ENCODE data around the gene ZNF175. TPM values are rescaled to one million over a fixed set of nuclear protein-coding genes. Genes with fewer than 3 reads are reported as not detected.

Gene ZNF175
- total and polyA plus RNA-seq, 10 of the 15 experiments (the other 5 are each of a cell fraction or from before 2014, with no cell fraction given): 1.5 to 12.0 (median 4.1) TPM

DNA sequence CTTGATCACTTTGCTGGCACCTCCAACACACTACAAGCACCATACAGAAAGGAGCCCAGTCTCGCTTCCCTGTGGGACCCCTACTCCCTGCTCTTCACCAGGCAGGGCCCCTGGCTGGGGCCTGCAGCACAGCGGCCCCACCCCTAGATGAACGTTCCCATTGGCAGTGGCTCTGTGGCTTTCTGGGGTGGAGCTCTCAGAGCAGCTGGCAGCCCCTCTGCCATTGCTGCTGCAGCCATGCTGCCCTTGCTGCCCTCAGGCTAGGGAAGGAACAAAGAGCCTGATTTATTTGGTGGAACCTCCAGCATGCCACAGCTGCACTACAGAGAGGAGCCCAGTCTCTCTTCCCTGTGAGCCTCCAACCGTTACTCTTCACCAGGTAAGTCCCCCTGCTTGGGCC, 45.4 kb upstream of the ZNF175 start:
- no peak for ATAC-seq

DNA sequence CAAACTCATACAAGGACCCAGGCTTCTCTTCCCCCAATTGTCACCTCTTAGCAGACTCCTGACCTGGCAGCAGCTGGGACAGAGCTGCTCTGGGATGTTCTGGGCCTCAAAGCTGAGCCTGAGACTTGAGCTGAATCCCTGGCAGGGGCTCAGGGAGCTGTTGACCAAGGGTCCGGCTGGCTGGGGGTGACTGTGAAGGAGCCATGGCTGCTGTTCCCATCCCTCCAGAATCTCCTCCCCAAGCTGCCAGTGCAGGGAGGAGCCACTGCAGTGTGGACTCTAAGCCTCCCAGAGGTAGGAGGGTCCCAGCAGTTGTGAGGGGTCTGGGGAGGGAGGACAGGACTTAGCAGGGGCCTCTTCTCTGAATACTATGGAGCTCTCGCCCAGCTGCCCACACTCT, 41.8 kb upstream of the ZNF175 start:
- no peak overlapping the region for H3K27ac ChIP-seq (ENCODE audit: control insufficient read depth, insufficient read depth)
- SMC1A ChIA-PET (ENCODE audit: uncharacterized antibody, unreplicated experiment): interaction anchor here (0.6 to 0.9 kb wide), 2 partner anchors 112 to 420 kb away, joined by 3 read pairs; partner anchors contain the start of gene SIGLEC10
- no peak overlapping the region for H3K4me2 ChIP-seq (ENCODE audit: control insufficient read depth, insufficient read depth)
- 84% methylated on average over 2 of the region's 2 CpGs for WGBS (ENCODE audit: insufficient coverage, insufficient replicate concordance, low lambda C conversion rate, missing lambda C conversion rate)
- peaks cover 11% of the 10 kb centered on the region for H3K4me1 ChIP-seq (ENCODE audit: control insufficient read depth, insufficient read depth, low read length)
- POLR2A ChIA-PET: no interaction called here
- H3K4me3 ChIP-seq: no peak overlapping the region
- H4K20me1 ChIP-seq (ENCODE audit: control insufficient read depth, insufficient read depth): no peaks in the 10 kb centered on the region
- FAIRE-seq (no peak), ATAC-seq (no peak), DNase-seq (ENCODE audit: low read depth, low spot score) (no peak)
- H3K79me2 ChIP-seq (ENCODE audit: control insufficient read depth, insufficient read depth, low read length): no peaks in the 10 kb centered on the region
- H3K9ac ChIP-seq (ENCODE audit: control insufficient read depth, insufficient read depth, low read length): no peak overlapping the region
- BruUV-seq (replicated peaks): no TSS peak
- RAD21 ChIA-PET (ENCODE audit: unreplicated experiment): no interaction called here
- in situ Hi-C loops (cut with MboI): no loop called here
- H3K9me3 ChIP-seq (replicated peaks; ENCODE audit: control insufficient read depth, insufficient read depth, low read length): no peaks in the 10 kb centered on the region
- H3K27me3 ChIP-seq (replicated peaks in 1 of 2; ENCODE audit: control insufficient read depth in 2 of 2, insufficient read depth in 2 of 2, low read length in 1 of 2): no peaks in the 10 kb centered on the region; a peak in 1 of 4 replicates
- no peak overlapping the region for H2AFZ ChIP-seq (ENCODE audit: control insufficient read depth, low read depth, low read length)
- intact Hi-C loops (cut with micrococcal nuclease; ENCODE audit: unreplicated experiment): no loop called here
- H3K36me3 ChIP-seq (ENCODE audit: control insufficient read depth in 2 of 2, insufficient read depth in 2 of 2, low read length in 1 of 2): no peaks in the 10 kb centered on the region
- CTCF ChIA-PET: interaction anchor here (1.4 kb wide), 1 partner anchor 14 kb away, joined by 6 read pairs; no protein-coding TSS in a partner anchor
- TF ChIP-seq HCFC1 (IDR thresholded peaks at IDR 0.05; ENCODE audit: low read length) (no peak), ZBTB11 (CRISPR knock-in tag; IDR thresholded peaks at IDR 0.05) (no peak), PML (IDR thresholded peaks at IDR 0.05; ENCODE audit: low read length) (no peak), ZNF622 (IDR thresholded peaks at IDR 0.05) (no peak), DPF2 (IDR thresholded peaks at IDR 0.05) (no peak), EZH2 (IDR thresholded peaks at IDR 0.05; ENCODE audit: borderline replicate concordance, control insufficient read depth, low read depth, low read length) (no peak), MYB (IDR thresholded peaks at IDR 0.05; ENCODE audit: borderline replicate concordance, low read depth, low read length) (no peak), SRF (IDR thresholded peaks at IDR 0.05; ENCODE audit: low read depth in 2 of 2, low read length in 2 of 2) (no peak)

More for the DNA sequence above, 45.4 kb upstream of the ZNF175 start:
- intact Hi-C loops (cut with micrococcal nuclease; ENCODE audit: unreplicated experiment): no loop called here
- DNase-seq (ENCODE audit: low read depth, low spot score) (no peak), FAIRE-seq (no peak)
- in situ Hi-C loops (cut with MboI): no loop called here
- RAD21 ChIA-PET (ENCODE audit: unreplicated experiment): no interaction called here
- Histone ChIP-seq H3K9me3 (replicated peaks; ENCODE audit: control insufficient read depth, insufficient read depth, low read length) (no peaks in the 10 kb centered on the region), H3K9ac (ENCODE audit: control insufficient read depth, insufficient read depth, low read length) (no peak overlapping the region), H3K36me3 (ENCODE audit: control insufficient read depth in 2 of 2, insufficient read depth in 2 of 2, low read length in 1 of 2) (no peaks in the 10 kb centered on the region), H3K79me2 (ENCODE audit: control insufficient read depth, insufficient read depth, low read length) (no peaks in the 10 kb centered on the region), H3K27me3 (replicated peaks in 1 of 2; ENCODE audit: control insufficient read depth in 2 of 2, insufficient read depth in 2 of 2, low read length in 1 of 2) (no peaks in the 10 kb centered on the region; a peak in 1 of 4 replicates), H3K4me3 (no peak overlapping the region), H3K27ac (ENCODE audit: control insufficient read depth, insufficient read depth) (no peak overlapping the region), H3K4me2 (ENCODE audit: control insufficient read depth, insufficient read depth) (no peak overlapping the region), H3K4me1 (ENCODE audit: control insufficient read depth, insufficient read depth, low read length) (no peaks in the 10 kb centered on the region), H2AFZ (ENCODE audit: control insufficient read depth, low read depth, low read length) (no peak overlapping the region), H4K20me1 (ENCODE audit: control insufficient read depth, insufficient read depth) (no peaks in the 10 kb centered on the region)
- TF ChIP-seq MYC (IDR thresholded peaks at IDR 0.05; ENCODE audit: insufficient read depth, insufficient read length, insufficient replicate concordance, low read length, severe bottlenecking) (no peak), EGR1 (IDR thresholded peaks at IDR 0.05; ENCODE audit: borderline replicate concordance in 1 of 2, low read depth in 2 of 2, low read length in 2 of 2) (no peak), HDAC2 (IDR thresholded peaks at IDR 0.05) (no peak), YBX1 (IDR thresholded peaks at IDR 0.05) (no peak), NFYB (IDR thresholded peaks at IDR 0.05; ENCODE audit: insufficient read depth, low read depth, low read length) (no peak), FOXM1 (IDR thresholded peaks at IDR 0.05; ENCODE audit: low read depth, low read length) (no peak), MEF2A (IDR thresholded peaks at IDR 0.05; ENCODE audit: insufficient read depth, low read depth, low read length) (no peak), TCF3 (IDR thresholded peaks at IDR 0.05; ENCODE audit: borderline replicate concordance, insufficient read depth, low read depth, low read length) (no peak), HCFC1 (IDR thresholded peaks at IDR 0.05; ENCODE audit: low read length) (no peak), NR2C1 (IDR thresholded peaks at IDR 0.05) (no peak)
- TF ChIP-seq, protein P1, sequence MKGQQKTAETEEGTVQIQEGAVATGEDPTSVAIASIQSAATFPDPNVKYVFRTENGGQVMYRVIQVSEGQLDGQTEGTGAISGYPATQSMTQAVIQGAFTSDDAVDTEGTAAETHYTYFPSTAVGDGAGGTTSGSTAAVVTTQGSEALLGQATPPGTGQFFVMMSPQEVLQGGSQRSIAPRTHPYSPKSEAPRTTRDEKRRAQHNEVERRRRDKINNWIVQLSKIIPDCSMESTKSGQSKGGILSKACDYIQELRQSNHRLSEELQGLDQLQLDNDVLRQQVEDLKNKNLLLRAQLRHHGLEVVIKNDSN (IDR thresholded peaks at IDR 0.05; ENCODE audit: borderline replicate concordance, extremely low read length, insufficient read depth, low read depth, low read length): no peak
- POLR2A ChIA-PET: no interaction called here
- no TSS peak for BruUV-seq (replicated peaks)
- CTCF ChIA-PET: interaction anchor here (0.8 kb wide), 1 partner anchor 10 kb away, joined by 3 read pairs; no protein-coding TSS in a partner anchor
- whole genome bisulfite sequencing (ENCODE audit: insufficient coverage, insufficient replicate concordance, low lambda C conversion rate, missing lambda C conversion rate): 7% methylated on average over 4 of the region's 4 CpGs
- SMC1A ChIA-PET (ENCODE audit: uncharacterized antibody, unreplicated experiment): no interaction called here
